Transverse colon (tissue), 4 donors: ENCODE data around the gene CCNY. TPM values are rescaled to one million over a fixed set of nuclear protein-coding genes. Genes with fewer than 3 reads are reported as not detected.

Source experiments
- DNase-seq: peaks from one replicate; pipeline ENCODE4 v3.0.0-alpha.2; 2019
- H3K27ac ChIP-seq, 4 donors: fragments of 200-600 bp; sonication (generic); 2 replicates each; pipeline ENCODE4 v1.5.1; 2016 to 2018; ENCODE audit warnings: inconsistent platforms in 4 of 4
- H3K27me3 ChIP-seq: fragments of 200-600 bp; sonication (generic); 2 replicates; pipeline ENCODE4 v1.5.1; 2017; ENCODE audit warnings: inconsistent platforms
- H3K36me3 ChIP-seq, 4 donors: fragments of 200-600 bp; sonication (generic); 2 replicates each; pipeline ENCODE4 v1.5.1; 2017 to 2019; ENCODE audit warnings: inconsistent platforms in 4 of 4
- H3K4me1 ChIP-seq, 4 donors: fragments of 200-600 bp; sonication (generic); 2 replicates each; pipeline ENCODE4 v1.5.1; 2017 to 2020; ENCODE audit warnings: inconsistent platforms in 4 of 4
- H3K4me3 ChIP-seq, 4 donors: fragments of 200-600 bp; sonication (generic); 1 replicate in 1 of 4; 2 replicates in 3 of 4; pipeline versions ENCODE4 v1.5.1 to v1.6.1; 2017 to 2019; ENCODE audit warnings: inconsistent platforms in 4 of 4
- H3K9me3 ChIP-seq, 2 donors: fragments of 200-600 bp; sonication (generic); 2 replicates each; pipeline ENCODE4 v1.5.1; 2017 to 2019; ENCODE audit warnings: inconsistent platforms in 2 of 2
- EP300 ChIP-seq: sonication (generic); formaldehyde crosslinking; IDR thresholded peaks from one replicate; pipeline ENCODE4 v1.6.1; 2017; ENCODE audit warnings: antibody characterized with exemption, low read depth
- POLR2A ChIP-seq: fragments of 450-650 bp; IDR thresholded peaks from one replicate; pipeline ENCODE4 v1.6.1; 2016; ENCODE audit warnings: antibody characterized with exemption, mild to moderate bottlenecking, moderate library complexity
- POLR2AphosphoS5 ChIP-seq, 3 donors: sonication (generic); formaldehyde crosslinking; IDR thresholded peaks; one replicate each; pipeline ENCODE4 v1.6.1; 2016; ENCODE audit warnings: antibody characterized with exemption in 3 of 3
- WGBS, 2 donors: methylation state at CpG; one replicate each; pipeline ENCODE4 v1.1.5; 2018; ENCODE audit warnings: low coverage in 1 of 2; 5-methylcytosine and 5-hydroxymethylcytosine counted together
- in situ Hi-C, 4 donors: fragments of 200-750 bp; cut with MboI; loops; one replicate each; pipeline versions ENCODE4 v1.15.0 to v1.15.1; 2017; ENCODE audit warnings: low sequenced_read_pairs in 3 of 4, low pct_ligation_motif_present in 1 of 4, low pct_unique_long_range_greater_than_20kb in 1 of 4
- intact Hi-C: fragments of 100-400 bp; cut with DNase I; formaldehyde crosslinking; loops from one replicate; pipeline ENCODE4 v1.15.1; 2023; ENCODE audit warnings: low total_unique reads
- total RNA-seq, 4 donors: library from RNA; depleted of rRNA; stranded (reverse); fragments of >200 nt; gene quantifications; one replicate each; pipeline ENCODE4 v1.1.0, GENCODE V29; 2016
- TF ChIP-seq, protein P1 (sequence below), 5 experiments: fragments of 200-600 bp in 3 of 5; fragments of 450-650 bp in 2 of 5; sonication (generic) in 3 of 5; IDR thresholded peaks; 1 replicate in 2 of 5; 2 replicates in 3 of 5; pipeline ENCODE4 v1.5.1; 2016 to 2017; ENCODE audit warnings: antibody characterized with exemption in 5 of 5, inconsistent platforms in 3 of 5, mild to moderate bottlenecking in 2 of 5, moderate library complexity in 1 of 5

The CCNY gene
- total RNA-seq, 4 donors from 2014 or later, result 19.5 to 53.9 (median 41.4) TPM

DNA sequence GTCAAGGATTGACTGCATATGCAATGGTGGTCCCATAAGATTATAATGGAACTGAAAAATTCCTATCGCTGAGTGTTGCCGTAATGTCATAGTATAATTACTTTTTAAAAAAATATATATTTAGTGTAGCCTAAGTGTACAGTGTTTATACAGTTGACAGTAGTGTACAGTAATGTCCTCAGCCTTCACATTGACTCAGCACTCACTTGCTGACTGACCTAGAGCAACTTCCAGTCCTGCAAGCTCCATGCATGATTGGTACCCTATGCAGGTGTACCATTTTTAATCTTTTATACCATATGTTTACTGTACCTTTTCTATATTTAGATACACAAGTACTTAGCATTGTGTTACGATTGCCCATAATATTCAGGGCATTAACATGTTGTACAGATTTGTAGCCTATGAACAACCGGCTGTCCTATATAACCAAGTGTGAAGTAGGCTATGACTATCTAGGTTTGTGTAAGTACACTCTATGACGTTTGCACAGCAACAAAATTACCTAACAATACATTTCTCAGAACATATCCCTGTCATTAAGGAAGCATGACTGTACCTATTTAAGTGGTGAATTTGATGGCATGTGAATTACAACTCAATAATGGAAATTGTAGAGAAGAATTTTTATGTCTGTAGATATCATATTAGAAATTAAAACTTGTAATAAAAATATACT, 40.9 kb downstream of the CCNY start:
- intact Hi-C loops (no loop called here), in situ Hi-C loops (no loop called here)
- H3K27me3 ChIP-seq, result no peaks in the 10 kb centered on the region
- H3K9me3 ChIP-seq, result no peaks in the 10 kb centered on the region
- no peak overlapping the region for H3K27ac ChIP-seq
- no peaks in the 10 kb centered on the region for H3K36me3 ChIP-seq
- DNase-seq, result no peak
- H3K4me3 ChIP-seq, result no peak overlapping the region
- TF ChIP-seq, protein P1, sequence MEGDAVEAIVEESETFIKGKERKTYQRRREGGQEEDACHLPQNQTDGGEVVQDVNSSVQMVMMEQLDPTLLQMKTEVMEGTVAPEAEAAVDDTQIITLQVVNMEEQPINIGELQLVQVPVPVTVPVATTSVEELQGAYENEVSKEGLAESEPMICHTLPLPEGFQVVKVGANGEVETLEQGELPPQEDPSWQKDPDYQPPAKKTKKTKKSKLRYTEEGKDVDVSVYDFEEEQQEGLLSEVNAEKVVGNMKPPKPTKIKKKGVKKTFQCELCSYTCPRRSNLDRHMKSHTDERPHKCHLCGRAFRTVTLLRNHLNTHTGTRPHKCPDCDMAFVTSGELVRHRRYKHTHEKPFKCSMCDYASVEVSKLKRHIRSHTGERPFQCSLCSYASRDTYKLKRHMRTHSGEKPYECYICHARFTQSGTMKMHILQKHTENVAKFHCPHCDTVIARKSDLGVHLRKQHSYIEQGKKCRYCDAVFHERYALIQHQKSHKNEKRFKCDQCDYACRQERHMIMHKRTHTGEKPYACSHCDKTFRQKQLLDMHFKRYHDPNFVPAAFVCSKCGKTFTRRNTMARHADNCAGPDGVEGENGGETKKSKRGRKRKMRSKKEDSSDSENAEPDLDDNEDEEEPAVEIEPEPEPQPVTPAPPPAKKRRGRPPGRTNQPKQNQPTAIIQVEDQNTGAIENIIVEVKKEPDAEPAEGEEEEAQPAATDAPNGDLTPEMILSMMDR (IDR thresholded peaks at IDR 0.05), result no peak
- no peak for TF ChIP-seq POLR2A
- no peak for TF ChIP-seq EP300
- TF ChIP-seq POLR2AphosphoS5 (IDR thresholded peaks at IDR 0.05), result no peak
- peaks cover 11 to 30% (median 13%) of the 10 kb centered on the region in 4 donors for H3K4me1 ChIP-seq
- 79 to 83% methylated on average over 5 of the region's 5 CpGs for WGBS, 2 donors

DNA sequence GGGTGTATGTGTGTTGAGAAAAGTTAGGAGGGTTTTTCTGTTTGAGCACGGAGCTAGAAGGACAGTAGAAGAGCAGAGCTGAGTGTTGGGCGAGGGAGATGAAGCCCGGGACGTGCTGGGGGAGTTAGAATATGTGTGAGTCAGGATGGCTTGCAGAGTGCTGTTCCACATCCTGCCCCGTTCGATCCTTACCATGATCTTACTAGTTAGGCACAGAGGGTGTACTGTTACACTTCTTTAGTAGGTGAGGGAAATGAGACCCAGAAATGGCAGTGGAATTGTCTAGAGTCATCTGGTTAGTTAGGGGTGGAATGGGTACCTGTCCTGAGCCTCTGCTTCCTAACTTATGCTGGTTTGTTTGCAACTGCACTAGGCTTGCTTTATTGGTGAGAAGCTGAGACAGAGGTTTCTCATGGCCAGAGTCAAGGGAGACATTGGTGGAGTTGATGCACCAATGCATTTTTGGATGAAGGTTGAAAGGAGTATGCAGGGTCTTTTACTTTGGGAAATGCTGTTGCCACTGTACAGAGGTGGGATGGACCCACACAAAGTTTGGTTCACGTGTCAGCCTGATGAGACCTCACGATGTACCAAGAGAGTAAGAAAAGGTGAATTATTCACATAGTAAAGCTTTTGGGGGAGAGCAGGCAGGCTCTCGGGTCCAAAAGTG, 42.4 kb downstream of the CCNY start:
- TF ChIP-seq EP300 (no peak), POLR2A (no peak), POLR2AphosphoS5 (IDR thresholded peaks at IDR 0.05) (no peak)
- TF ChIP-seq, protein P1 (IDR thresholded peaks at IDR 0.05), result no peak
- intact Hi-C loops (no loop called here), in situ Hi-C loops (no loop called here)
- H3K4me3 ChIP-seq, result no peak overlapping the region
- H3K9me3 ChIP-seq, result no peaks in the 10 kb centered on the region
- H3K4me1 ChIP-seq, result peaks cover 7 to 23% (median 12%) of the 10 kb centered on the region in 4 donors
- WGBS, 2 donors, result 81 to 100% methylated on average over 3 to 9 of the region's 9 CpGs
- no peak for DNase-seq
- no peaks in the 10 kb centered on the region for H3K27me3 ChIP-seq
- H3K36me3 ChIP-seq, result no peaks in the 10 kb centered on the region
- H3K27ac ChIP-seq, result peak overlapping the region; percentile 8 to 50 (median 40)

DNA sequence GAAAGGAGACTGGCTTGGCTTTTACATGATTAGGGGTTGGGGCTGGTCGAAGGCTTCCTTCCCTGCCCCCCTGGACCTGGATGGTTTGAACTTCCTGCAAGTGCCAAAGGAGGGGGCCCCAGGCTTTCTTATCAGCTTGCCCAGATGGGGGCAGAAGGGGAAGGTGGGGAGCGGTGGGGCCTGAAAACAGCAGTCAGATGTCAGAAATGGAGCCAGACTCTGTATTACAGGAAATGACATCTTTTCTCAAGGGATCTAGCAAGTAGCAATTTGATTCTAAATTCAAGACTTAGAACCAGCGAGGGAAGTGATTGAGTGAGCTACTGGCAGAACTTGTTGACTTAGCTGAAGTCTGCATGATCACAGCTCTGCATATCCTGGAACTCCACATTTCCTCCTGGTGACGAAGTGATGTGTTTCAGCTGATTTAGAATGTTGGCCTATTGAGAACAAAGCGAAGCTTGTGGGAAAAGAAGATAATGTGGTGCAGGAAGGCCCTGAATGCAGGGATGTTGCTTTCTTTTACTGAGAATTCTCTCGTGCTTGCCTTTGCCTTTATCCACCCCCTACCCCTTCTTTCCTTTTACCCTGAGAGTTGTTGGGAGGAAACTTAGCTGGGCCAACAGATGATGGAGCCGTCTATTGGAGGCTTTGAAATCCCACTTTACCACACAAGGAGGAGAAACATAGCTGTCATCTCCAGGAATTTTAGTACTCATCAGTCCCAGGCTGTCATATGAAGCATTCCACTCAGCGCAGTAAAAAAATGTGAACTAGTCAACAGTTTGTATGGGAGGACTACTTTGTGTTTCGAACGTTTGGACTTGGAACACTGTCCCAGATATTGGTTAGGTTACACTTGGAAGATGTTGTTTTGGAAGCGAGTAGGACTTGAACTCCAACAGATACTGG, 43.2 kb downstream of the CCNY start:
- Histone ChIP-seq H3K27ac (peak overlapping the region; percentile 22 to 50 (median 40)), H3K4me1 (peaks cover 7 to 23% (median 13%) of the 10 kb centered on the region in 4 donors), H3K27me3 (no peaks in the 10 kb centered on the region), H3K36me3 (no peaks in the 10 kb centered on the region), H3K9me3 (no peaks in the 10 kb centered on the region), H3K4me3 (no peak overlapping the region)
- in situ Hi-C loops (no loop called here), intact Hi-C loops (no loop called here)
- WGBS, 2 donors, result 61 to 68% methylated on average over 5 to 11 of the region's 11 CpGs
- TF ChIP-seq, protein P1 (IDR thresholded peaks at IDR 0.05), result no peak
- TF ChIP-seq POLR2AphosphoS5 (IDR thresholded peaks at IDR 0.05) (no peak), POLR2A (no peak), EP300 (no peak)
- DNase-seq, result no peak

DNA sequence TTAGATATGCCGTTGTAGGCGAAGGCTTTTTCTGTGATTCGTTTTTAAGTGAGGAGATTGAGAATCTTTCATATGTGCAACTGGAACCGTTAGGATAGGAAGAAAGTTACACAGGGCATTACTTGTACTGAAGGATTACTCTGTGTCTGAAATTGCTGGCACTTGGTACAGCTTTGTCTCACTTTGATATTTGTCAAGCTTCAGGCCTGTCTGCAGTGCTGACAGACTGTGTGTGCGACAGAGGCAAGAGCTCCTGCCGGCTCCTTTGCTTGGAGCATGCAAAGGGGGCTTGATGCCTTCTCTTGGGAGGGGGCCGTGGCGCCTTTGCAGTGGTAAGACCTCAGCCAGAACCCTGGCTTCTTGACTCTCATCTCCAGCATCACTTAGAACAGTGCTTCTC, 45.8 kb downstream of the CCNY start:
- Histone ChIP-seq H3K4me1 (peaks cover 10 to 30% (median 16%) of the 10 kb centered on the region in 4 donors), H3K27ac (no peak overlapping the region), H3K36me3 (no peaks in the 10 kb centered on the region), H3K9me3 (no peaks in the 10 kb centered on the region), H3K4me3 (no peak overlapping the region), H3K27me3 (no peaks in the 10 kb centered on the region)
- no peak for DNase-seq
- no peak for TF ChIP-seq EP300
- TF ChIP-seq POLR2AphosphoS5 (IDR thresholded peaks at IDR 0.05), result no peak
- TF ChIP-seq, protein P1 (IDR thresholded peaks at IDR 0.05), result no peak
- TF ChIP-seq POLR2A, result no peak
- 81 to 87% methylated on average over 4 to 8 of the region's 8 CpGs for WGBS, 2 donors
- intact Hi-C loops, result no loop called here
- in situ Hi-C loops, result no loop called here
